Activated T-helper 1 cell treated with Interleukin-2 at 50 U/mL for 16 hours (primary cell): ENCODE data around the gene CEBPG.
A peak's percentile ranks its signal among the peaks of the same experiment; 100 is the strongest.

Source experiments
- DNase-seq: peaks from one replicate; pipeline ENCODE4 v3.0.0-alpha.2; 2020; ENCODE audit warnings: low read depth

Gene CEBPG

DNA sequence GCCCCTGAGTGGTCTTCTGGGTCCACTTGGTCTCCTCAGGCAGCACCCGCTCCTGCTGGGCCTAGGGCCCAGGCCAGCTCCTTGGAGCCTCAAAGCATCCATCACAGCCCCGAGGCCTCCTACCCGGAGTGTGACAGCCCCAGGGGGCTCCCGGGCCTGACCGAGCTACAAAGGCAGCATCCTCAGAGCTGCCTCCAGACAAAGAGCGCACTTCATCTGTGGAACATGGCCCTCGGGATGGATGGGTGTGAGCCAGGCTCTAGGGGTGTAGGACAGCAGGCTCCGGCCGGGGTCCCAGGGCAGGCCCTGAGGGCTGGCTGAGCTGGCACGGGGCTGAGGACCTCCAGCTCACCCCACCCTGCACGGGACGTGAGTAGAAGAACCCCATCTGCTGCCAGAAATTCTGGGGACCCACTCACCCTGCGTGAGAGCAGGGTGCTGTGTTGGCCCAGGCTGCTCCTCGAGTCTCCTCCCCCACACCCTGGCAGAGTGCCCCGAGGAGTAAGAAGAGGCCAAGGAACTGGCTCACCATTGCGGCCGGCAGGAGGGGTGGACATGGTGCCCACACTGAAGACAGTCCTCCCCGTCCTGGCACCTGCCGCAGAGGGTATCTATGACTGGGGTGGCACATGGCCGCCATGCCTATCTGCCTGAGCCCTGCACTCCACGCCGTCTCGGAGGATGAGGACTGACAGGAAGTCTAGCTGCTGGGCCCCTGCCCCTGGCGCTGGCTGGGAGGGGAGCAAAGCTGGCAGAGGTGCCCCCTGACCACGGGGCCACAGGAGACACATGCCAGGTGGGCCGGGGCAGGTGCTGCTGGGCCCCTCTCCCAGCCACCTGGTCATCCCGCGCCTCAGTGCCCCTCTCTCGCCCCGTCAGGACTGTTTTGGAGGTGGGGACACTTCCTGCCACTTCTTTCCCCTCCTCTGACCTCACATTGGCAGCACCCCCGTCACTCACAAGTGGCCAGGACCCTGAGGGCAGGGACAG is 22.3 kb downstream of the CEBPG start:
- DNase-seq = no peak

DNA sequence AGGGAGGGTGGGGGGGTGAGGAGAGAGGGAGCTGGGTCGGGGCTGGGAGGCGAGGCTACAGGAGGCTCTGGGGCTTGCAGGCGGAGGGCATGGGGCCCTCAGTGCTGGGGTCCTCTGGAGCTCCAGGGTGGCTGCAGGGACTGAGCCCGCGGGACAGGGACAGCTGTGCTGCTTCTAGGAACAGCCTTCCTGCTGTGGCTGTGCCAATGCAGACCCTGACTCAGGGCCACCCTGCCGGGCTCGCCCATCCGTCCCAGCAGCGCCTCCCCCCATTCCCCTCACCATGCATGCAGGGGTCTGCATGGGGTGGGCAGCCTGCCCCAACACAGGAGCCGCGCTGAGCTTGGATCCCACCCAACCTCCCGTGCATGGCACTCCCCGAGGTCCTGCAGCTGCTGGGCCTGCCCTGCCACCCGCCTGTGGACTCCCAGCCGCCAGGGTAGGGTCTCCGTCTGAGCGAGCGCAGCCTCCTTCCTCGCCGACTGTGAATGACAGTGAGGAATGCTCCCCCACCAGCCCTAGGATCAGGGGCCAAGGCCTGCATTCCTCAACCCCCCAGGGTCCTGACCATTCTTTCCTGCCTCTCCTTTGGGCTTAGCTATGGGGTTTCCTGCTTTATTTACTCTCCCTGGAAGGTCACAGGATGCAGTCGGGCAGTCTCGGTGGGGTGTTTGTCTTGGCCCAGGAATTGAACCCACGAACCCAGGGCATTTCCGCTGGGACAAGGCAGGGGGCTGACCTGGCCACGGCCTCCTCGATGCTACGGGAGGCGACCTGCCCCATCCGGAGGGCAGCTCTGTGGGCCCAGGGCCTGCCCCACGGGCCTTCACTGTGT is 23.4 kb downstream of the CEBPG start:
- DNase-seq = no peak

DNA sequence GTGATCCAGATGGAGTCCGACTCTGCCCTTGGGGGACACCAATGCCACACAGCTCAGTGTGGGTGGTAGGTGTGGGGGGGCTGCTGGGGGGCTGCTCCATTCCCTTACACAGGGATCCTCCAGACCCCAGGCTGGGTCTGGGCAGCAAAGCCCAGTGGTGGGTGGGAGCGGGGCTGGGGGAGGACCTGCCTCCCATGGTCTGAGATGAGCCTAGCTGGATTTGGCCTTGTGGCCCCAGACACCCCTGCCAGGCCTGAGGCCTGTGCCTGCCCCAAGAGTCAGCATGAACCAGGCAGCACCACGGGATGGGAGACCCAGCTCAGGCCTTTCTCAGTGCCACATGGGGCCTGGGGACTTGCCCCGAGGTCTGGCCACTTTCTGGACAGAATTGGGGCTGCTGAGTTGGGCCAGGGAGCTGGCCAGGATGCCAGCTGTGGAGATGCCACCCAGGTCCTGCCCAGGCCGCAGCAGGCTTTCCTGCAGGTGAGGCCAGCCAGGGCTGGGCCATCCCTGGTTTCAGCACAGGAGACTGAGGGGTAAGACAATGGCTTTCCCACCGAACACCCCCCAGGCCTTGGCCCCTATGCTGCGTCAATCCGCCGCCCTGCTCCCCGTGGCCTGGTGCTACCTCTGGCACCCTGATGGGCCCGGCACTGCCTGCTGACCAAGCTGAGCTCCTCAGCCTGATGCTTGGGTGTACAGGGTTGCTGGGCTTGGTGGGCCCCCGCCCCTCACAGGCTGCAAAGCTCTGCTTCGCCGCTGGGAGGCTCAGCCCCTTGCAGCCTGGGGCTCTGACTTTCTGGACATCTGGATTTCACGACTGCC is 24.2 kb downstream of the CEBPG start:
- DNase-seq = no peak

DNA sequence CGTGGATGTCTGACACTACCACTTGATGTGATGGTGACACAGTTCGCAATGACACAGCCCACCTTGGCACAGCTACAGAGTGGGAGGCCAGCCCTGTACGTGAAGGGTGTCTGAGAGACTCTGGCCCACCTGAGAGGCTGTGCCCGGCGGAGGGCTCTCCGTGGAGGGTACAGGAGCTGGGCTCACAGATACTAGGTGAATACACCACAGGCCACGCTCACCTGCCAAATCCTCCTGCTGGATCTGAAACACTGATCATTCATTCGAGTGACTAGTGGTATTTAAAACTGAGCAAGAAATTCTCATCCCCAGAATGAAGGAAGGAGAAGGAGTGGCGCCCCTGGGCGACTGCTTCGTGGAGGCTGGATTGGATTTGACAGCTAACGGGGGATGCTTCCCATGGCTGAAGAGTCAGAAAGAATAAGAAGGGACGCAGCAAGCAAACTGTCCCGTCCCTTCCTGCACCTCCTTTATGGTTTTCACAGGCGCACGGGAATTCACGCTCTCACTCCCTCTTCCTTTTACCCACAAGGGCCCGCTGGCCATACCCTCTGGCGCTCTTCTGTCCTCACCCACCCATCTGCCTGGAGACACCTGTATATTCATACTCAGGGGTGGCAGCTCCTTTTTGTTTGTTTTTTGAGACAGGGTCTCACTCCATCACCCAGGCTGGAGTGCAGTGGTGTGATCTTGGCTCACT is 25.0 kb downstream of the CEBPG start:
- no peak for DNase-seq

DNA sequence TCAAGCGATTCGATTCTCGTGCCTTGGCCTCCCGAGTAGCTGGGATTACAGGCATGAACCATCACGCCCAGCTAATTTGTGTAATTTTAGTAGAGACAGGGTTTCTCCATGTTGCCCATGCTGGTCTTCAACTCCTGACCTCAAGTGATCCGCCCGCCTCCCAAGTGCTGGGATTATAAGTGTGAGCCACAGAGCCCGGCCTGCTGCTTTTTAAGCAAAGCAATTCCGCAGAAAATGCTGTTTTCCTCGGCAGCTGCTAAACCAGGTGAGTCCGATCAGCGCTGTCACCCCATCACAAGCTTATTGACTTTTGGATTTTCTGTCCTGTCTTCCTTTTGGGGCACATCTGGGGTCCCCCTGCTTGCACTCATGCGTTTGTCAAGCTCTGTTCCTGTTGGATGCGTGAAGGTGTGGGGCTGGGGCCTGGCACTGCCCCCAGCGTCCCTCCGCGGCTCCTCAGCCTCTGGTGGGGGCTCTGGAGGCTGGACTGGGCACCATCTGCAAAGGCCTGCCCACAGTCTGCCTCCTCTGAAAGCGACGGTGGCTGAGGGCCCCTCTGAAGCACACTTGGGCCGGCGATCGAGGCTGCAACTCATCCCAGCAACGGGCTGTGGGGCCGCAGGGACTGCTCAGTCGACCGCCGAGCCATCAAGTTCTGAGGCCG is 25.7 kb downstream of the CEBPG start:
- no peak for DNase-seq

DNA sequence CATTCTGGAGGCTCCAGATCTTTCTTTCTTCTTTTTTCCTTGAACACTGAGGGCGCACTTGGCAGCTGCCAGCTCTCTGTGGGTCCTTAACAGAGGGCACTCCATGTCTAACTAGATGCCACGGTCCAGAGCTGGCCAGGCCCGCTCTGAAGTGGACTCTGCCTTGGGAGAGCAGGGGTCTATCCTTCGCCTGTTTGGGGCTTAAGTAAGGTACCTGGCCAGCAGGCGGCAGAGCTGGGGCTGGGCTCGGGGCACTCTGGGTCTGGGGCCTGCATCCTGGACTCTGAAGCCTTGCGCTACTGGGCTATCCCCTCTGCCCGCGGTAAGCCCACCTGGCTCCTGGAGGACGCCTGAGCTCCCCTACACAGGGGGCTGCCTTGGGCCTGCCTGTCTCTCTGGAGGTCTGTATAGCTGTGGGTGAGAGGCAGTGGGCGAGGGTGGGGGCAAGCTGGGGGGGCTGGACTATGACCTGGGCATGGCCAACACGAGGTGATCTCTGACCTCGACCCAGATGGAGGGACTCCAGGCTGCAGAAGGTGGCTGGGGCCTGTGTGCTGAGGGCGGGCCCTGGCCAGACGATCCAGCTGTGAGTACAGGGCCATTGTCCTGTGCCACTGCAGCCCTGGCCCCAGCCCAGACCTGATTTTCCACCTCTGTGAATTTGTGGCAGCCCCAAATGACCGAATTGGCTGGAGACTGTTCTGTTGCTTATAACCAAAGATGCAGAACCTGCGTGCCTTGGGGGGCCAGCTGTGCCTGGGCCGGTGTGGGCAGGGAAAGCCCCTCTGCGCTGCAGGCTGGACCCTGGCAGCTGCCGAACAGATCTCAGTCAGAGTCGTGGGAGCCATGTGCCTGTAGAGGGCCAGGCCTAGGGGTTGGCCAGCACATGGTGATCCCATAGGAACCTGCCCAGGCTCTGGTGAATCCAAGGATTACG is 26.5 kb downstream of the CEBPG start:
- DNase-seq = no peak

DNA sequence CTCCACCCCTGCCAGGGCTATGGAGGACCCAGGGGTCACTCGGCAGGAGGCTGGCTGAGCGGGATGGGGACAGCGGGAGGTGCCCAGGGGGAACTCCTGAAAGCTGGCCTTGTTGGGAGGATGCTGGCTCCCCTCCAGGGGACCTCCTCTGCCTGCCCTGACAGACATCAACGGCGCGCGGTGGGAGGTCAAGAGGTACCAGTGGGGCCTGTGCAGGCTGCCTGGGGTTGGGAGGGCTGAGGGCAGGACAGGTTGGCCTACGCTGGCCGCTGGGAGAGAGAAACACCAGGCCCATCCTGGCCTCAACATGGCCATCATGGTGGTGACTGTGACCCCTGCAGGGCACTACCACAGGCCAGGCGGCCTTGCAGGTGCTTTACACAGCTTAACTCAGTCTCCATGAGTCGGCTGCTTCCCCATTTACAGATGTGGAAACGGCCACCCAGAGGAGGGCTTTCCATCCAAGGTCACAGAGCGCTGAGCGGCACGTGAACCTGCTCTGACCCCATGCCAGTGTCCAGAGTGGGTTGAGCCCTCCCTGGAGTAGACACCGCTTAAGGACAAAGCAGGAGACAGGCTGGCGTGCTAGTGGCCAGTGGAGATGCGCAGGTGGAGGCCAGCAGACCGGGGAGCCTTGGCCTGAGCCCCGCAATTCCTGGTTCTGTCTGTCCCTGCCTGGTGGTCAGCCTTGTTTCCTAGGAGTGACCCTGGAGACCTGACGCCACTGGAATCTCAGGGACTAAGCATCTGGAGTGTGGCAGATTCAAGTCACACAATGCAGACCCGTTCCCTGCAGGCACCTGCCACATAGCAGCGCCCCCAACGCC is 27.6 kb downstream of the CEBPG start:
- no peak for DNase-seq

DNA sequence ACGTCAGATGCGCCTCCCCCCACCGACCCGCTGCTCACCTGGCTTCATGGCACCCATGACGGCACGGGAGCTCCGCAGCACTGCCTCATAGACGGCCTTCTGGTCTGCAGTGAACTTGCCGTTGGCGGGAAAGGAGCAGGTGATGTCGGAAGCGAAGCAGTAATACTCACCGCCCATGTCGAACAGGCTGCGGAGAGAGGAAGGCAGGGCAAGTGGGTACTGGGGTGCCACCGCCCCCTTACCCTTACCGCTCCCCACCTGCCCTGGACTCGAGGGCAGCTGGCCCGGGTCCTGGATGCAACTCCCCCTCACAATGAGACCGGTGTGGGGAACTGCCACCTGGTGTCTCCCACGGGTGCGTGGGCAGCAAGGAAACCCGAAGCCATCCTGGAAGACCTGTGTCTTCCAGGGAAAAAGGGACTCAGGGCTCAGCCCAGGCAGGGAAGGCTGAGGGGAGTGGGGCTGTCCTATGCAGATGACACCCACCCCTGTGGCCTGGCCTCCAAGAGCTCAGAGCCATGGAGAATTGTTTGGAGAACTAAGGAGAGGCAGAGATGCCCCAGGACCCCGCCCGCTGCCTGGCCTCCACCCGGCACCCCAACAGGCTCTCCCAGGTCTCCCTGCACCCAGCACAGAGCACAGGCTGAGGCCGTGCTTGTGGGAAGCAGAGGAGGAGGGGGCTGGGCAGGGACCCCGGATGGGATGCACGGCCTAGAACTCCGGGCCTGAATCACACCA is 28.3 kb downstream of the CEBPG start:
- no peak for DNase-seq

DNA sequence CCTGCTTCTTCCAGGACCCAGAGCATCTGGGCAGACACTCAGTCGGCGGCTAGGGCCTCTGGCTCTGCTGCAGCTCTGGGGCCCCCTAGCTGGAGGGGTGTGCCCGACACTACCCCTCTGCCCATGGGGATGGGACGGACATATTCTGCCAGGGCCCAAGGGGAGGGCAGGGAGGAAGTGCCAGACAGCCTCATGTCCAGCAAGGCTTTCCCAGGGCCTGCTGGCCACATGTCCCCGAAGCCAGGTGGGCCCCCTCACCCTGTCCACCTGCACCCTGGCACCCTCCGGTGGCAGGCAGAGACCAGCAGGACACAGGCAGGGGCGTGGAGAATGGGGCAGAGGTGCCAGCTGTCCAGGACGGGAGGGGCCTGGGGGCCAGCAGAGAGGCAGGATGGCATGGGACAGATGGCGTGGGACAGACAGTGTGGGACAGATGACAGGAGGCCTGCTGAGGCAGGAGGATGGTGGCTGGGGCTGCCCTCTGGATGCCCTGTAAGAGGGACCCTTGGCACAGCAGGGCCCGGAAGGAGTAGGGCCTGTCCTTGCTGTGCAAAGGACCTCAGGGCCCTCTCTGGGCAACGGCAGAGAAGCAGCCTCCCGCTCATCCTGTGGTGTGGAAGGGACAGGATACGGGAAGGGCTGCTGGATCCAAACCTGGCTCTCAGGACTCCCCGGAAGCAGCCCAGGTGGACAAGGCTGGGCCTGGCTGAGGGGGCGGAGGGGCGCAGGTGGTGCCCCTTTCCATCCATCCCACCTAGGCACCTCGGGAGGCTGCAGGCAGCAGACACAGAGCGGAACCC is 29.1 kb downstream of the CEBPG start:
- no peak for DNase-seq

DNA sequence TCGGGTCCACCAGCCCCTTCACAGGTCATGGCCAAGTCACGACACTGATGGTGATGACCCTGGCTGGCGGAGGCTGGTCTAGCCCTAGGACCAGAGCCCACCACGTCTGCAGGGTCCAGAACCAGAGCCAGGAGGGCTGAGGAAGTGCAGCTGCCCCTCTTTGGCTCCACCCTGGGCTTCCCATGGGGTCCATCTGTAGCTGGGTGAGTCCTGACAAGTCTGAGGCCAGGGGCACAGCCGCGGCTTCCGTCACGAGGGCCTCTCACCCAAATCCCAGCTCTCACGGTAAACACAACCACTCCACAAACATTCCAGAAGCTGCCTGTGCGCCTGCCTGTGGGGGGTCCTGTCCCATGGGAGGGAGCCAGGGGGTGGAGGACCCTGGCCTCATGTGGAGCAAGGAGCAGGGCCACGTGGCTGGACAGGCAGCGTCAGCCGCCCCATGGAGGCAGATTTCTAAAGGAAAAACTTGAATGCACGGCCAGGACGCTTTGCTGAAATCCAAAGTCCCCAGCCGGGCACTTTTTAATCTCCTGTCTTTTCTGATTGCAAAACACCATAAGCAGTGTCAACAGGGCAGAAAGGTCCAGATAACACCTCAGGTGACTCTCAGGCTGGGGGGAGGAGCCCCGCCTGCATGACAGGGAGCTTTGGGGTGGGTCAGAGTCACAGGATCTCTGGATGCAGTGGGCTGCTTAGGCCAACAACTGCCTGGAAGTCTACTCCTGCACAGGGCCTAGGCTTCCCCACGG is 29.9 kb downstream of the CEBPG start:
- DNase-seq = no peak

DNA sequence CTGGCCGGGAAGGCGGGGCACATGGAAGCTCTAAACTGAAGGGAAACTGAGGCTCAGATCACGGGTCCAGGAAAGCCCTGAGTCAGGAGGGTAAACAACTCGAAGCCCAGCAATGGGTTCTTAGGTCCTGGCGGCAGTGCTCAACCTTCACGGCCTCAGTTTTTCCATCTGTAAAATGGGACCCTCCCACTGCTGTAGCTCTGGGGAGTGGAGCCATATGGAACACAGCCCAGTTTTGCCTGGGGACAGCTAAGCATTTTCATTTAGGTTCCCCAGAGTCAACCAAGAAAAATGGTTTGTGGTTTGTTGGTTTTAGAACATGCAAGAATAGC is 30.4 kb downstream of the CEBPG start:
- DNase-seq = no peak

DNA sequence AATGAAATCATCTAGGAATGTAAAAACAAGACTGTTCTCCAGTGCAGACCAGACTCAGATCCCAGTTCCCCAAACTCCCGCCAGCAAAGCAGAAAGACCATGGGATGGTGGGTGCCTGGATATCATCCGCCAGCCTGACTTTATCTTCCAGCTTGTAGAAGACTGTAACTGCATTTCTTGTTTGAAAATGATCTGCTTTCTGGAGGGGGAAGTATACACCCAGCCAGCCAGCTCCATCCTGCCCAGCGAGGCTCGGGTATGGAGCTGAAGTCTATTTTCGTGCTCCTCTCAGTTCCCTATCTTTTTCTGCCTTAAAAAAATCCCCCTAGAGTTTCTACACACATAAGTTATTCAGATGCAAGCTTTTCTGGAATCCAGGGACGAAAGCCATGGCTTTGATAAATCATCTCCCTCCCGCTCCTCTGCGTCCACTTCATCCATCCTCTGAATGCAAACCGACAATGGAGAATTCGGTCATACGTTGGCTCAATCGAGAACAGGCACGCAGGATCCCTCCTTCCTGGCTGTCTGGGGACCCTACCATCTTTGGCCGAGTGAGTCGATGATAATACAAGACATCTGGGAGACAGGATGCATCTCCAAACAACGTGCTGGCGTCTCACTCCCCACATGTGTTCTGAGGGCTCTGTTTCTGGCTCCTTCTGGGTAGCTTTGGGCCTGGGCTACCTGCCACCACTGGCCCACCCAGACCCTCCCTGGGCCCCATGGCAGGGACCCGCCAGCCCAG is 31.2 kb downstream of the CEBPG start:
- no peak for DNase-seq

DNA sequence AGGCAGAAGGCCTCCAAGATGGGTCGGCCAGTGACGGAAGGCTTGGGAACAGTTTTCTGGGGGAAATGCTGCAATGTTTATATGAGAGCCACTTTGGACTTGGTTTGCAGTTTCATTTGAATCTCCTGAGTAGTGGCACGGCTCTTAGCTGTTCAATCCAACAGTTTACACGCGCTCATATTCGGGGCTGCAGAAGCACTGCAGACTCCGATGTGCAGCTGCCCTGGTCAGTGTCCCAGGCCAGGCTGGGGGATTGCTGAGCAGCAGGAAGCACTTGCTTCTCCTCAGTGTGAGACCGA is 31.7 kb downstream of the CEBPG start:
- no peak for DNase-seq

DNA sequence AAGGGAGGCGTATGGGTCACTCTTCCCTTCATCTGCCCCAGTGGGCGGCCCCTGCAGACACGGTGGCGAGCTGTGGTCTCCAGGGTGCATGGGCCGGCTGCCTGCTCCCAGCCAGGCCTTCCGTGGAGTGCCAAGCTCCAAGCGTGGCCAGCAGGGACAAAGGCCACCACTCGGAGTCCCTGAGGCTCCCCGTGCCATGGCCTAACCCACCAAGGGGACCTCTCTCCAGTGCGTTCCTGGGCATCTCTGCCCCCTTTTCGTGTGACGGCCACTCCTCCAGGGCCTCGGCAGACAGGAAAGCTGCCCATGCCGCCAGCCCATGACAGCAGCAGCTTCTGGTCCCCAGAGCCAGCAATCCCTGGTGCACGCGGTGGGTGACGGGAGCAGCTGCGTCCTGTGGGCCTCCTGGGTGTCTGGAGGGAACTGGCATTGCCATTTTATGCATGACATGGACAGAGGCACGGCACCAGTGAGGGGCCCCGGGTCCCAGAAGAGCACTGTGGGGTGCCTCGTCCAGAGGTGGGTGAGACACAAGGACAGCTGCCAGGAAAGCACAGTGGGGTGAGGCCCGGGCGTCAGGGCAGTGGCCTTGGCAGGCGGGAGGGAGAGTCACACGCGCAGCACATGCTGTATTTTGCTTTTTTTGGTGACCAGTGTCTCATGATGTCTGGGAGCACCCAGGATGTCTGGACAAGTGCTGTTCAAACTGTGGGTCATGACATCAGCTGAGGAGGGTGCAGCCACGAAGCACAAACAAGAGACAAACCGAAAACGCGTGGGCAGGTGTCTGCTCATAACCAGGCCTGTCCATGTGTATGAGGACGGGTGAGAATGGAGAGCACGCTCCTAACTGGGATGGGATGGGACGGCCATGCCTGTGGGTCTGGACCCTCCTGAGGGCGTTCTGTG is 32.3 kb downstream of the CEBPG start:
- no peak for DNase-seq

DNA sequence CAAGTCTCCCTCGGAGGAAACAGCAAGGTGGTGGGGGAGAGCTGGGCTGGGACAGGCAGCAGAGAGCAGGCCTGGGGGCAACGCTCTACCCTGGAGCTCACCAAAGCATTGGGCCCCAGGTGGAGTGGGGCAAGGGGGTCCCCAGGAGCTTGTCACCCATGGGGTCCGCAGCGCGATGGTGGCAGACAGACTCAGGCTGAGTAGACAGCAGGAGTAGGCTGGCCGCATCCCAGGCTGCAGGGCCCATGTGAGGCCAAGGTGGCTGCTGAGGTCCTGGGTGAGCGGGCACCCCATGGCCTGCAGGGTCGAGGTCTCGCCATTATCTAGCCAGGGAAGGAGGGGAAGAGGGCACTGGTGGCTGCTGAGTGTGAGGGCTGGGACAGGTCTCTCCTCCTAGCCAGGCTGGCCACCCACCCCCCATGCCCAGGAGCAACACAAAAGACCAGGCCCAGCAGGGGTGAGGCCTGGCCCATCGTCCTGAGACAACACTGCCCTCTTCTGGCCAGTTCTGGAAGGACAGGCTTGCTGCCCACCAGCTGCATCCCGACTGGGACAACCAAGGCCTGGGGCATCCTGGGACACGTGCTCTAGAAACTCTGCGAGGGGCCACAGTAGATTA is 33.1 kb downstream of the CEBPG start:
- peak; percentile 58 for DNase-seq
